SK-N-SH (cell line): ENCODE results near the gene PRLH. TPM values are rescaled to one million over a fixed set of nuclear protein-coding genes. Genes with fewer than 3 reads are reported as not detected.

Experiments
- CTCF ChIA-PET: fragments of 300-600, 350-600 bp; formaldehyde crosslinking; extraction: SDS; loops from one replicate; lab custom pipeline; 2021; lab: Yijun Ruan, JAX
- POLR2A ChIA-PET: fragments of 350-600 bp; sonication (Branson Sonifier 250); formaldehyde crosslinking; extraction: SDS; loops from one replicate; lab custom pipeline; 2020; ENCODE audit warnings: antibody characterized with exemption, inconsistent platforms; lab: Yijun Ruan, JAX
- DNase-seq: peaks from one replicate; pipeline ENCODE4 v3.0.0; 2012
- H2AFZ ChIP-seq: fragments of 200-600 bp; sonication (generic); 2 replicates; pipeline ENCODE4 v1.8.1; 2016; ENCODE audit warnings: antibody characterized with exemption, mild to moderate bottlenecking, low read depth
- H3F3A ChIP-seq: fragments of 200-600 bp; sonication (generic); replicated peaks from 2 replicates; pipeline ENCODE3; 2016; ENCODE audit warnings: antibody characterized with exemption, mild to moderate bottlenecking; ENCODE audit not compliant: insufficient read depth
- H3K27ac ChIP-seq, 2 experiments: fragments of 200-500 bp in 1 of 2; fragments of 200-600 bp in 1 of 2; sonication (Bioruptor generic) in 1 of 2; sonication (generic), shearing (Covaris generic) in 1 of 2; 2 replicates each; pipeline versions ENCODE4 v1.5.1 to v1.6.1; 2014 to 2016; ENCODE audit warnings: low read depth in 2 of 2, inconsistent platforms in 1 of 2, low read length in 1 of 2, mild to moderate bottlenecking in 1 of 2, mixed read lengths in 1 of 2
- H3K27me3 ChIP-seq: fragments of 200-600 bp; sonication (generic), shearing (Covaris generic); 2 replicates; pipeline ENCODE4 v1.6.1; 2016; ENCODE audit warnings: mixed run types; ENCODE audit not compliant: insufficient read depth
- H3K36me3 ChIP-seq, 2 experiments: fragments of 200-500 bp in 1 of 2; fragments of 200-600 bp in 1 of 2; sonication (Bioruptor generic) in 1 of 2; sonication (generic) in 1 of 2; replicated peaks in 1 of 2; 2 replicates each; pipeline versions ENCODE3 to v1.5.1; 2014 to 2016; ENCODE audit warnings: low read length in 1 of 2, mild to moderate bottlenecking in 1 of 2; ENCODE audit not compliant: insufficient read depth in 2 of 2, control insufficient read depth in 1 of 2
- H3K4me1 ChIP-seq, 2 experiments: fragments of 200-500 bp in 1 of 2; fragments of 200-600 bp in 1 of 2; sonication (Bioruptor generic) in 1 of 2; sonication (generic), shearing (Covaris generic) in 1 of 2; 2 replicates each; pipeline versions ENCODE4 v1.5.1 to v1.6.1; 2014 to 2016; ENCODE audit warnings: low read depth in 1 of 2, low read length in 1 of 2, mixed run types in 1 of 2; ENCODE audit not compliant: insufficient read depth in 2 of 2, control insufficient read depth in 1 of 2
- H3K4me2 ChIP-seq: fragments of 200-600 bp; sonication (generic), shearing (Covaris generic); 2 replicates; pipeline ENCODE4 v1.6.1; 2017; ENCODE audit warnings: mixed run types
- H3K4me3 ChIP-seq, 2 experiments: fragments of 200-500 bp in 1 of 2; fragments of 200-600 bp in 1 of 2; sonication (Bioruptor generic) in 1 of 2; sonication (generic), shearing (Covaris generic) in 1 of 2; 2 replicates each; pipeline versions ENCODE4 v1.5.1 to v1.8.1; 2014 to 2016; ENCODE audit warnings: low read depth in 2 of 2, inconsistent platforms in 1 of 2, low read length in 1 of 2, mild to moderate bottlenecking in 1 of 2, mixed read lengths in 1 of 2, moderate library complexity in 1 of 2
- H3K79me2 ChIP-seq: fragments of 200-600 bp; sonication (generic); 2 replicates; pipeline ENCODE4 v1.8.1; 2017; ENCODE audit warnings: mild to moderate bottlenecking; ENCODE audit not compliant: insufficient read depth
- H3K9ac ChIP-seq: fragments of 200-600 bp; sonication (generic); 2 replicates; pipeline ENCODE4 v1.6.1; 2017; ENCODE audit warnings: mixed run types
- H3K9me2 ChIP-seq: fragments of 200-600 bp; sonication (generic); 2 replicates; pipeline ENCODE4 v1.6.1; 2017; ENCODE audit warnings: mixed run types
- H3K9me3 ChIP-seq: fragments of 200-600 bp; sonication (generic); 2 replicates; pipeline ENCODE4 v1.6.1; 2017; ENCODE audit warnings: mixed run types, mild to moderate bottlenecking, moderate library complexity
- H4K20me1 ChIP-seq: fragments of 200-600 bp; sonication (generic); 2 replicates; pipeline ENCODE4 v1.6.1; 2017; ENCODE audit warnings: mild to moderate bottlenecking, mixed run types; ENCODE audit not compliant: insufficient read depth
- CTCF ChIP-seq: fragments of 200-600 bp; sonication (generic); IDR thresholded peaks from 2 replicates; pipeline ENCODE4 v1.6.1; 2017; ENCODE audit warnings: antibody characterized with exemption, mild to moderate bottlenecking, moderate library complexity
- FOSL2 ChIP-seq: IDR thresholded peaks from 2 replicates; pipeline ENCODE4 v1.4.0; 2012; ENCODE audit warnings: low read depth, mild to moderate bottlenecking, moderate library complexity, borderline replicate concordance
- FOXJ3 ChIP-seq: sonication (generic); formaldehyde crosslinking; IDR thresholded peaks from 2 replicates; pipeline ENCODE4 v1.5.1; 2020; ENCODE audit warnings: mild to moderate bottlenecking, missing genetic modification reagents
- GABPA ChIP-seq: IDR thresholded peaks from 2 replicates; pipeline ENCODE4 v1.4.0; 2012; ENCODE audit warnings: low read depth, mild to moderate bottlenecking
- GATA2 ChIP-seq: sonication (generic); formaldehyde crosslinking; IDR thresholded peaks from 2 replicates; pipeline ENCODE4 v1.5.0; 2020; ENCODE audit warnings: mild to moderate bottlenecking, missing genetic modification reagents
- JUND ChIP-seq: IDR thresholded peaks from 2 replicates; pipeline ENCODE4 v1.4.0; 2012
- MAX ChIP-seq: IDR thresholded peaks from 2 replicates; pipeline ENCODE4 v1.4.0; 2012; ENCODE audit warnings: low read depth
- MEF2A ChIP-seq: IDR thresholded peaks from 2 replicates; pipeline ENCODE4 v1.4.0; 2012; ENCODE audit warnings: low read depth, borderline replicate concordance
- MXI1 ChIP-seq: IDR thresholded peaks from 2 replicates; pipeline ENCODE4 v1.6.1; 2012; ENCODE audit warnings: mild to moderate bottlenecking, low read depth, low read length, improper control_type of control experiment
- NFIC ChIP-seq: IDR thresholded peaks from 2 replicates; pipeline ENCODE4 v1.4.0; 2012; ENCODE audit warnings: borderline replicate concordance
- NRF1 ChIP-seq: IDR thresholded peaks from 2 replicates; pipeline ENCODE4 v1.6.1; 2012; ENCODE audit warnings: low read depth, mild to moderate bottlenecking, low read length
- RAD21 ChIP-seq: IDR thresholded peaks from 2 replicates; pipeline ENCODE4 v1.6.1; 2012; ENCODE audit warnings: mild to moderate bottlenecking, low read length
- SIN3A ChIP-seq: IDR thresholded peaks from 2 replicates; pipeline ENCODE4 v1.6.1; 2012; ENCODE audit warnings: low read depth, mild to moderate bottlenecking, low read length, moderate library complexity, borderline replicate concordance
- TAF1 ChIP-seq: IDR thresholded peaks from 2 replicates; pipeline ENCODE4 v1.6.1; 2012; ENCODE audit warnings: low read depth, mild to moderate bottlenecking, low read length, moderate library complexity, borderline replicate concordance
- TCF12 ChIP-seq: IDR thresholded peaks from 2 replicates; pipeline ENCODE4 v1.4.0; 2012
- TEAD4 ChIP-seq: IDR thresholded peaks from 2 replicates; pipeline ENCODE4 v1.4.0; 2012; ENCODE audit warnings: mild to moderate bottlenecking, borderline replicate concordance; ENCODE audit not compliant: insufficient read depth
- USF1 ChIP-seq: IDR thresholded peaks from 2 replicates; pipeline ENCODE4 v1.4.0; 2012; ENCODE audit warnings: low read depth, borderline replicate concordance
- USF2 ChIP-seq: fragments of 150-350 bp; IDR thresholded peaks from 2 replicates; pipeline ENCODE4 v1.6.1; 2017; ENCODE audit warnings: antibody characterized with exemption, low read length, low read depth, borderline replicate concordance
- WGBS: methylation state at CpG from one replicate; pipeline ENCODE4 v1.1.6; 2017; ENCODE audit warnings: low lambda C conversion rate; 5-methylcytosine and 5-hydroxymethylcytosine counted together
- polyA plus RNA-seq, 3 experiments: library from polyadenylated mRNA; depleted of rRNA; stranded (reverse); fragments of >200 nt; gene quantifications; 2 replicates each; pipeline ENCODE4 v1.2.3, GENCODE V29; 2012

PRLH gene
- polyA plus RNA-seq, 1 of the 3 experiments (the other 2 are of a cell fraction) = not detected

- Histone ChIP-seq H3K9me3 (peaks cover 14% of the 10 kb centered on the region), H3K4me3 (no peak overlapping the region), H3K4me2 (no peak overlapping the region), H4K20me1 (no peaks in the 10 kb centered on the region), H3K27me3 (no peaks in the 10 kb centered on the region), H2AFZ (no peak overlapping the region), H3K9ac (no peak overlapping the region), H3F3A (peaks cover 42% of the 10 kb centered on the region), H3K79me2 (no peaks in the 10 kb centered on the region), H3K27ac (no peak overlapping the region)
- CTCF ChIA-PET = interaction anchor here (3.1 to 4.9 kb wide), 2 partner anchors 21 to 38 kb away, joined by 17 to 19 read pairs; no protein-coding TSS in a partner anchor
- DNase-seq = no peak
- POLR2A ChIA-PET = no interaction called here
- WGBS = 98% methylated on average over 12 of the region's 16 CpGs
- TF ChIP-seq JUND (no peak), SIN3A (no peak), GATA2 (CRISPR knock-in tag) (no peak), MAX (no peak), NFIC (no peak), RAD21 (no peak), TCF12 (no peak), MEF2A (no peak), MXI1 (no peak), GABPA (no peak), TEAD4 (no peak), FOXJ3 (CRISPR knock-in tag) (no peak), USF2 (no peak), FOSL2 (no peak), NRF1 (no peak), CTCF (no peak), TAF1 (no peak), USF1 (no peak)
- TF ChIP-seq, all 33 proteins: peak for 0
- no peaks in the 10 kb centered on the region for H3K9me2 ChIP-seq
- H3K4me1 ChIP-seq = peaks cover 0 to 5% of the 10 kb centered on the region in 2 experiments; a peak in 1 of 4 replicates
- peaks cover 19 to 90% of the 10 kb centered on the region in 2 experiments for H3K36me3 ChIP-seq
Measured at GRCh38 chr2:237551071-237551574, 15.3 kb upstream of the PRLH start.
